EH (cell line): ENCODE results near the gene LCN9.
"Not testable (repeated sequence)": the region's sequence is repeated elsewhere in the genome, so short reads cannot be mapped to it uniquely, and the experiment has no call there.

ENCODE experiments used
- DNase-seq: peaks from one replicate; pipeline ENCODE4 v3.0.0-alpha.2; 2015; ENCODE audit warnings: low read depth

Gene LCN9

GRCh38 chr9:135647884-135648283, 15.2 kb upstream of the LCN9 start:
- no peak for DNase-seq

DNA sequence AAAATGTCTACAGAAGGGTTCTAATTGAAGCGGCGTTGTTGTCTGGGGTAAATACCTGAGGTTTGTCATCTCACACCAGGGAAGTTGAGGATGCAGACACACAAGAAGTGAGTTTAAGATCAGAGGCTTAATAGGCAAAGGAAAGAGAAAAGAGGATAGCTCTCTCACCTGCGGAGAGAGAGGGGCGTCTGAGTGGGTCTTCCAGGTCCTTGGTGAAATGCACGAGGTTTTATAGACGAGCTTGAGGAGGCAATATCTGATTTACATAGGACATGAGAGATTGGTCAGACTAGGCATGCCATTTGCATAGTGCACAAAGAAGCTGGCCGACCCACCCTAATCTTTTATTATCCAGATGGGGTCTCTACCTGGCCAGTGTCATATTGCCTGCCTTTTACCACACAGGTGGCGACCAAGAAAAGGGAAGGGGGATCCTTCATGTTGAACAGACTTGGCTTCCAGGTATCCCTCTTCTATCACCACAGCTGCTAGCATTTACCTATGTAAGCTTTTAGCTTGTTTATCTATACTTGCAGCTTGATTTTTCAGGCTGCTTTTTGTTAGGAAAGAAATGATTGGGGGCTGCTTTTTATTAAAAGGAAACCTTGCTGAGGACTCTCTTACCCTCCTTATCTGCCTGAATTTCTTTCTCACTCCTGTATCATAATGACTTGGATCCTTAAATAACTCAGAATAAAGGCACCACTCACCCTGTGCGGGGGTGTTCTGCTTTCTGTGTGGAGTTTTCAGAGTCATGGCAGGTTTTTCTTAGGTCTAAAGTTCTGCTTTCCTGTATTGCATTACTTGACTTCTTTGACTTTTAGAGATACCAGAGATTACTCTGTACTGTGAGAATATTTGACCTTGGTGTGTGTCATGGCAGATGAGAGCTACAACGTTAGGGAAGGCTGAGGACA, 14.4 kb upstream of the LCN9 start:
- no peak for DNase-seq

DNA sequence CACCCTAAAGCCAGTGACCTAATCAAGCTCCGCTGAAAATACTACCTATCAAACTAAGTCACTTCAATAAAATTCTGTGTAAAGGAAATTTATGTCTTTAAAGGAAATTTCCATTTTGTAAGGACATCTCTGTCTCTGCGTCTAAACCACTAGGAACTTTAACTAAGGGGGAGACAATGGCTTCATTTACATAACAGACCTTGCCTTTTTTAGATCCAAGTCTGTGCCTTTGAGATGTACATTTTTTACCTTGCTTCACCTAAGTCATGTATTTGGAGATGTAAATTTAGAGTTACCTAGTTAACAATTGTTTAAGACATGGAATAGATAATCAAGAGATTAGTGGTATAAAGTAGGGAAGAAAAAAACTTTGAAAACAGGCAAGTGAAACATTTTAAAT, 13.6 kb upstream of the LCN9 start:
- DNase-seq = no peak

- no peak for DNase-seq
Measured at GRCh38 chr9:135650408-135650807, 12.7 kb upstream of the LCN9 start.

DNA sequence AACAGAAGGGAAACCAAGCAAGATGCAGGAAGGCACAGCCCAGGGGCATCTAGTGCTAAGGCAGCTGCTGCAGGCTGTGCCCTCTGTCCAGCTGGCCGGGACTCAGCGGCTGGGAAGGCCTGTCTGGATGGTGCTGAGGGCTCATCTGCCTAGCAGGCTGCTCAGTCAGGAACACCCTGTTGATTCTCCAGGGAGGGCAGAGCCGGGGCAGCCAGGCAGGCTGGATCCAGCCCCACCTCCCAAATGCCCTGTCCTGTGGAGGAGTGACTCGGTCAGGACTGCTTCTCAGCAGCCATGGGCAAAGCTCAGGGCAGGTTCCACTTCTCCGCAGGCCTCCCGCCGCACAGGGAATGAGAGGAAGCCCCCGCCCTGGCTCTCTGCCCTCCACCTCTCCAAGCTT, 7.8 kb upstream of the LCN9 start:
- no peak for DNase-seq

DNA sequence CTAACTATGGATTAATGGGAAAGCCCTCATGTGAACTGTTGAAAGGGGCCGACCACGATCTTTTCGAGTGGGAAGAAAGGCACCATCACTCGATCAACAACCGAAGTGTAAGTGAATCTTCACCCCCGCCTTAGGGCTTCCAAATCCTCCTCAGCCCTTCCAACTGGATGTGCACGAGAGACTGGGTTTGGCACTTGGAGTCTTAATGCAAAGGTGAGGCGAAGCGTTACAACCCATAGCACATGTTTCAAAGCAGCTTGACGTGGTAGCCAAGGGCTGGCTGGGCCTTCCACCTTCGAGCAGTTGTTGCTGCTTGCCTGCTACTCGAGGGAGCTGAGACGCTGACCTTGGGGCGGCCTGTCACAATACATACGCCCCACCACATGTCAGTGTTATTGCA, 5.7 kb upstream of the LCN9 start:
- DNase-seq = no peak

- no peak for DNase-seq
Measured at GRCh38 chr9:135659252-135659651, 3.9 kb upstream of the LCN9 start.

GRCh38 chr9:135660407-135660806, 2.7 kb upstream of the LCN9 start:
- DNase-seq = no peak

DNA sequence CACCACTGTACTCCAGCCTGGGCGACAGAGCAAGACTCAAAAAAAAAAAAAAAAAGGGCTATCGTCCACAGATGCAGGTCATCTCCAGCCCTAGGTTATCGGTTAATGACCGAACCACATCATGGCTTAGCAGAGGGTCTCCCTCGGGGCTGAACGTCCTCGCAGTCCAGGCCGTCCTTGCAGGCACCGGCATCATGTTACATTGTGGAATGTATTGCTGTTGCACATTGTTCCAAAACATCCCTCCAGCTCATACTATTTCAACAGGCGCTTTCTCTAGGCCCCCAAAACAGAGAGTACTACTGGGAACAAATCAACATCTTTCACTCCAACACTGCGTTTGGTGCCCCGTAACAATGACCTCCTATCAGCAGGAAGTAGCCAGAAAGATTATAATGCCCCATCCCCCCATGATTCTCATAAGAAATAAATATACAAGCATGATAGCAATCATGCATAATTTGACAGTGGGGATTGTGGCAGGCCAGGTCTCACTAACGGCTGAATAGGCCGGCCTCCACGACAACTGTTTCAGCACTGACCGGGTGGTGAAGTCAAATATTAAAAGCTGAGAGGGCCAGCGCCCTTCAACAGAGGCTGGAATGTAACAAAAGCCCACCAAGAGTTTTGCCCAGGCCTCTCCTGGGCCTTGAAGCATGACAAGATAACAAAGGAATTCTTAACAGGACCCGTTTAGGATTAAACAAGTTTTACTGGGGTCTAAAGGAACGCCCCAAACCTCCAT, 1.1 kb upstream of the LCN9 start:
- DNase-seq = no peak

- DNase-seq = no peak
Measured at GRCh38 chr9:135663451-135663770, 302 bp downstream of the LCN9 start.

DNA sequence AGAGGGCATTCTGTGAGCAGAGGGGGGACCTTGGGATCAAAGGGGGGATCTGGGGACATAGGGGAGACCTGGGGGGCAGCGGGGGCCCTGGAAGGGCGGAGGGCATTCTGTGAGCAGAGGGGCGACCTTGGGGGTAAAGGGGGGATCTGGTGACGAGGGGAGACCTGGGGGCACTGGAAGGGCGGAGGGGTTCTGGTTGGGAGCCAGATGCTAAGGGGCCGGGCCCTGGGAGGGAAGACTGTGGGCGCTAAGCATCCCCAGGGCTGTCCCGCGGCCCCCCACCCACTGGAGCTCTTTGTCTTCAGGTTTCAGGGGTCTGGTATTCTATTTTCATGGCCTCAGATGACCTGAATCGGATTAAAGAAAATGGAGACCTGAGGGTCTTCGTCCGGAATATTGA, 748 bp downstream of the LCN9 start:
- no peak for DNase-seq

DNA sequence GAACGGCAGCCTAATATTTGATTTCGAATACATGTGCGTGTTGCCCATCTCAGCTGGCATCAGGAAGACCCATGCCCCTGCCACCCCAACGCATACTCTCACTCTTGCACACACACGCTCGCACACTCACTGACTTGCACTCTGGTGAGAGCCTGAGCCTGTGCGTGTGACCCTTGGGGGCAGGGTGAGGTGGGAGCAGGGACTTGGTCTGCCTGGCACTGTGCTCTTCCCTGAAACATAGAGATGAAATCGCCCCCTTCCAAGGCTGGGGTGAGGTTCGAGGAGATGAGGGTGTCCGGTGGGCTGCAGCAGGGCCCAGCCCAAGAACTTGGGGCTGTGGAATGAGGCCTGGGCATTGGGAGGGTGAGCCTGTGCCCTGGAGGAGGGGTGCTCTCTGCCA, 1.2 kb downstream of the LCN9 start:
- no peak for DNase-seq

- DNase-seq = no peak
Measured at GRCh38 chr9:135664801-135665794, 2.0 kb downstream of the LCN9 start.

DNA sequence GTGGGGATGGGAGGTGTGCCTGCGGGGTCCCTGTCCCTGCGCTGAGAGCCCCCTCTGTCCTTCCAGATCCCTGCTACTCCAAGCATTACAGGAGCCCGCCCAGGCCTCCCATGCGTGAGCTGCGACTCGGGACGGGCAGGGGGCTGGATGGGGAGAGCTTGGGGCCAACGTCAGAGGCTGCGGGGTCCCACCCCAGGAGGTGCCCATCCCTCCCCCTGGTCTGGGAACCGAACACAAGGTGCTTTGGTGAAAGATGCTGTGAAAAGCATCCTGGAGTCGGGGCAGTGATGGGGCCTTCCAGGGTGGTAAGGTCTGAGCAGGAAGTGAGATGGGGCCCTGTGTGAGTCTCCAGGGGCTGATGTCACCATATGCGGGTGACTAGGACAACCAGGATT, 2.7 kb downstream of the LCN9 start:
- DNase-seq = no peak

DNA sequence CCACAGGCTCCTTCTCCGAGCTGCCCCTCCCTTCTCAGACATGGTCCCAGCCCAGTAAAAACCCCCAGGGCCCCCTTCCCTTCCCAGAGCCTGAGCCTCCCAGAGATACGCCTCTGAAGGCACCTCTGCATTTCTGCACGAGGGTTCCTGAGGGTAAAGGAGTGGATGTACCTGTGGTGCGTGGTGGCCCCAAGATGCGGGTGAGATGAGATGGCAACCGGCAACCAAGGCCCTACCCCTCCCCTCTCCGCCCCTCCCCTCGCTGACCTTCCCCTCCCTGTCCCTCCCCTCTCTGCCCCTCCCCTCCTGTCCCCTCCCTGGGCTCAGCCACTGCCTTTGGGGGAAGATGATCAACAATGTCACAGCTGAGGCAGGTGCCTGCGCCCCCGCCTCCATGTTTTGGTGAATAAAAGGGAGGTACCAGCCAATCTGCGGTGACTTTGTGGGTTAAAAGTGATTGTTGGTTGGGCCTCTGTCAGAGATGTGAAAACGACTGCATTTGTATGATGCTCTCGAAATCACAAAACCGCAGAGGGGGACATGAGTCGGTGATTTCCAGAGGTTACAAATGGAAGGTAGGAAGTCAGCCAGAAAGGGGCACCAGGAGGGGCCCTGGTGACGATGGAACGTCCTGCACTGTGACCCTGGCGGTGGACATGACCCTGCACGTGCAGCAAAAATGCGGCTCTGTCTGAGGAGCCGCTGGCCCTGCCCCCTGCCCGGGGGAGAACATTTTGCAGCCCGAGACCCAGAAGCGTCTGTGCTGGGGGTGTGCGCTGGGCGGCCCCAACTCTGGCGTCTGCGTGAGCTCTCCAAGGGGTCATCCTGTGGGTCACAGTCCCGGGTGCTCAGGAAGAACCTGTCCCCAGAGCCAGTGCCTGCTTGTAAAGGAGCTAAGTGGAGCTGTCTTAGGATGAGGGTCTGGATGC, 3.7 kb downstream of the LCN9 start:
- DNase-seq = no peak

DNA sequence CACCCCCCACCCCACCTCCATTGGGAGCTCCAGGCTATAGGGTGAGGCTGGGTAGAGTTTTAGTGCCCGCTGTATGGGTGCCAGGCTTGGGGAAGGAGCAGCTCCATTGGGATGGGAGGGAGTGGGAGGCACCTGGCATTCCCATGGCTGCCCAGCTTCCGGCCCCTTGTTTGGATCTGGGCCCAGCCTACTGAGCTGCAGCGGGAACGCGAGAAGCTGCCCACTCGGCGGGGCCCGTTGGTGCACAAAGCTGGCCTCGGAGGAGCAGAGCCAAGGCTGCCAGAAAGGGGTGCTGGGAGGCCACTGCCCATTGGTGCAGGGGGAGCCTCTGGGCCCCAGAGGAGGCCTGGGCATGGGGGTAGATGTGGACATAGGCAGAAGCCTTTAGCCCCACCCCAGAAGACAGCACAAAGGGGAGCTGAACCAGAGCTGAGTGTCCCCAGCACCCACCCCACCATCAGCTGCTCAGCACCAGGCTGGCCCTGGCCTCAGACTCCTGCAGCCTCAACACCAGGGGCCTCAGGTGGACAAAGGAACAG, 4.4 kb downstream of the LCN9 start:
- DNase-seq = no peak

DNA sequence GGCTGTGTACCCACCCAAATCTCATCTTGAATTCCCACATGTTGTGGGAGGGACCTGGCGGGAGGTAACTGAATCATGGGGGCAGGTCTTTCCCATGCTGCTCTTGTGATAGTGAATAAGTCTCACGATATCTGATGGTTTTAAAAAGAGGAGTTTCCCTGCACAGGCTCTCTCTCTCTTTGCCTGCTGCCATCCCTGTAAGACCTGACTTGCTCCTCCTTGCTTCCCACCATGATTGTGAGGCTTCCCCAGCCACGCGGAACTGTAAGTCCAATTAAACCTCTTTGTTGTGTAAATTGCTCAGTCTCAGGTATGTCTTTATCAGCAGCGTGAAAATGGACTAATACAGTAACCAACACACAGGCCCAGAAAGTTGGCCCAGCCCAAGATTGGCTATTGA, 5.9 kb downstream of the LCN9 start:
- DNase-seq = not testable (repeated sequence)

DNA sequence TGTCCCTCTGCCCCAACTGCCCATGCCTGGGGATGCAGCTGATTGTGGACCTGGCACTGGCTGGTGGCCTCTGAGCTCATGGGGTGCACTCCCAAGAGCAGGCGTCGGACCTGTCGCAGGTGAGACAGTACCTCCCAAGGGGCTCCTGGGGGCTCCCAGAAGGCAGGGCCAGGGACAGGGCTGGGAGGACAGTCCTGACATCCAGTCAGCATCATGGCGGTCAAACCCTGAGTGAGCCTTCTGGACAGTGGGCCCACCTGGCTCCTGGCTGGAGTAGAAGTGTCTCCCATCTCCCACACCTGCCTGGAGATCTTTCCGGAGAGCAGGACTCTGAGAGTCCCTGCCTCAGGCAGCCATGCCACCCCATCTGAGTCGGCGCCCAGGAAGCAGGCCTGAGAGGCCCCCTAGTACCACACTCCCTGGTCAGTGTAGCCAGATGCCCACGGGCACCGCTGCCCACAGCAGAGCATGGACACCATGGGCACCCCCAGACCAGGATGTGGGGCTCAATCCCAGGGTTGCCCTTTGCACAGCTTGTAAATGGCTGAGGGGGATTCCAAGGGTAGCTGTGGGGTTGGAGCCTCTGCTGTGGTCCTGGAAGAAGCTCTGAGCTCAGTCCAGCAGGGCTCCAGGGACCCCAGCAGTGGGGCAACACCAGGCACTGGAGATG, 6.6 kb downstream of the LCN9 start:
- DNase-seq = no peak

GRCh38 chr9:135670721-135671590, 7.8 kb downstream of the LCN9 start:
- DNase-seq = no peak
